SIG-M5 treated with dmso at 0.1 percent for 504 hours (cell line): ENCODE measurements around the gene HOXB9.

Experiments
- DNase-seq: peaks from one replicate; lab custom pipeline; 2025; ENCODE audit not compliant: unreplicated experiment; lab: John Stamatoyannopoulos, UW

Gene HOXB9

GRCh38 chr17:48625495-48626244, 488 bp downstream of the HOXB9 start:
- DNase-seq, result no peak

DNA sequence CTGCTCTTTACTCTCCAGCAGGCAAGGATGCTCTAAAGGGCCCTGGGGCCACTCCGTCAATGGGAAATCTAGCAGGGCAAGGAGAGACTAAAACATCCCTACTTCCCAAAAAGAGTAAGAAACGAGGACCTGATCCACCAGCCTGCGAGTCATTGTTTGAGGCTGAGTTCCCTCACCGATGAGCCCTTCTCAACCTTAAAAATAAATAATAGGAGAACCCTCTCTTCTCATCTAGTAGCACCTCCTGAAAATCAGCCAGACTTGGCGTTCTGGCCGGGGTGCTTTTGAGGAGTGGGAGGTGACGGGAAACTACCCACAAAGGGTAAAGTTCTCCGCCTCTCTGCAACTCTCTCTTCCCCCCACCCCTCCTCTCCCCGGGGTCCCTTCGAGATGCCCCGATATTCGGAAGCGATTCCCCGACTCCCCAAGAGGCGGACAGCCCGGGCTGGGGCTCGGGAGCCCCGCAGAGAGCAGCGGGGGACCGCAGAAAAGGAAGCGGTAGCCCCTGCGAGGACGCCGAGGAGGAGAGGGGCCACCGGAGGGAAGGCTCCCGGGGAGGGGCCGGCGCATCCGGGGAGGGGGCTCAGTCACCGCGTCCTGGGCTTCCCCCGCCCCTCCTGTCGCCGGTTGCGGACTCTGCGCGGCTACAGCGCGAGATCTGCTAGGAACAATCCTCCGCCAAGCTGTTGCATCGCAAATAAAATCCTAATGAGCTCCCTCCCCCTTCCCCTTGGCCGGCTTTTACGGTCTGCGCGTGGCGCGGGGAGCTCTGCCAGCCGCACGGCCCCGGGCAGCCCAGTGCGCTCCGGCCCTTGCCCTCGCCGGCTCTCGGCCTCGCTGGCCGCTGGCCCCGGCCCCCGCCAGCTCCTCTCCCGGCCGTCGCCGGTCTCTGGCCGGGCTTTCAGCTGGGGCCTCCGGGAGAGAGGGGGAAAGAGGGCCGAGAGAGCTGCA, 1.3 kb downstream of the HOXB9 start:
- no peak for DNase-seq

DNA sequence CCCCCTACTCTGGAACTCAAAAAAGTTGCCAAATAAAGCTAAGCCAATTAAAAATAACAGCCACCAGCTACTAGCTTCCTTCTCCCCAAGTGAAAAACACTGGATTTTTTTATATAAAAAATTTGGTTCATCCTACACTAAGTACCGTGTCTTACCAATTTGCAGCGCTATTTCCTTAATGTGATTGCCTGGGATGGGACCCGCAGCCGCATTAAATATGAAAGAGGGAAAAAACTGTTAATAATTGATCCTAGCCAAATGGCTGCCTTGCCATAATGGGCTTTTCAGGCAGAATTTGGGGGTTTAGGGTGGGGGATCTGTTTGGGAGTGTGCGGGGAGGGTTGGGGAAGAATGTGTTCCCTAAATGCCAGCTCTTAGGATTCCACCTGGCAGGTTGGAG, 2.0 kb downstream of the HOXB9 start:
- DNase-seq, result no peak

- no peak for DNase-seq
Measured at GRCh38 chr17:48623583-48623982, 2.6 kb downstream of the HOXB9 start.

- DNase-seq, result no peak
Measured at GRCh38 chr17:48622857-48623256, 3.3 kb downstream of the HOXB9 start.

GRCh38 chr17:48621410-48622392, 4.5 kb downstream of the HOXB9 start:
- no peak for DNase-seq

DNA sequence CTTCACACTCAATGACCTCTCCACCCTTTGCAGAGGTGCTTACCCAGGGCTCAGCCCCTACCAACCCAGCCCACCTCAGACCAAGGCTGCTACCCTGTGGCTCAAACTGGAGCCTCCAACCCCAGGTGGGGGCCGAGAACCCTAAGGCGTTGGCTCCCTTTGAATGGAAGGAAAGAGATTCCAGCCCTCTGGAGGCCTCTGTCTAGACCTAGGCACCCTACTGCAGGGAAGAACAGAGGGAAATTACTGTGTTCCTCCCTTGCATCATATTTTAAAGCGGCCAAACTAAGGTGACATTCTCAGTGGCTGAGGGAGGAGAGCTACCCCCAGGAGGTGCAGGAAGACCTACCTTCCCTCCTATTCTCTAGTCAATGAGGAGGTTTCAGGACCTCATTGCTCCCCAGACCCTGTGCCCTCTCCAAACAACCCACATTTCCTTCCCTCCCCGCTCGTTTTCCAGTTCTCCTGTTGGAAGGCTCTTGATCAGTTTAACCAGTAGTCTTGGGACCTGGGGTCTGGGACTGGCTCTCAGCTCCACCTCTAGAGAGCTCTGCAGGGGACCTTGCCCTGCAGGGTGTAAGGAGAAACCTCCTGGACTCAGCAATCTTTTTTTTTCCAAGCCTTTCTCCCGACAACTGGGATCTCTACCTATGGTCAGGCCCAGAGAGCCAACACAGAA, 5.6 kb downstream of the HOXB9 start:
- no peak for DNase-seq

GRCh38 chr17:48619826-48620449, 6.2 kb downstream of the HOXB9 start:
- DNase-seq, result no peak

DNA sequence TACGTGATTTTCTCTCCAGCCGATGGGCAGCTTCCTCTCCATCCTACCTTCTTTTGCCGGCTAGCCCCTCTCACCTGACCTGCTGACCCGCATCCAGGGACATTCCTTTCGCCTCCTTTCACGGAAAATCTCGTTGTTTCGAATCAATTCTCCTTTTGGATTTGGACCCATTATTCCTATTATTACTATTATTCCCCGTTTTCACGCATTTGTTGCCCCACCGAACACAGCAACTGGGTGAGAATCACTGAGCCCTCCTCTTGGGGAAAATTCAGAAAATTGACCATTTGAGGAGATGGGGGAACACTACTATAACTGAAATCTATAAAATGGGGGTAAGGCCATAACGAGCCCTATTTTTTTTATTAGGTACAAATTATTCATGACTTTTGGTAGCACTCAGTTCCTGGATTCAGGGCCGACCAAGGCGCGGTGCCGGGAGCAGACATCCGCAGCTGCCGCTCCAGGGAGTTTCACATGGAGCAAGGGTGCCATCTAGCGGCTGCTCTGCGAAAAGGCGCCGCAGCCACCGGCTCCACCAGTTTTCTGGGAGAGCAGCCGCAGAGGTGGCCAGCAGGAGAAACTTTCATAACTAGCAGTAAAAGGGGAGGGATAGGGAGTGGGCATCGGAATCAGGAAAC, 7.8 kb downstream of the HOXB9 start:
- peak; percentile 70 for DNase-seq

DNA sequence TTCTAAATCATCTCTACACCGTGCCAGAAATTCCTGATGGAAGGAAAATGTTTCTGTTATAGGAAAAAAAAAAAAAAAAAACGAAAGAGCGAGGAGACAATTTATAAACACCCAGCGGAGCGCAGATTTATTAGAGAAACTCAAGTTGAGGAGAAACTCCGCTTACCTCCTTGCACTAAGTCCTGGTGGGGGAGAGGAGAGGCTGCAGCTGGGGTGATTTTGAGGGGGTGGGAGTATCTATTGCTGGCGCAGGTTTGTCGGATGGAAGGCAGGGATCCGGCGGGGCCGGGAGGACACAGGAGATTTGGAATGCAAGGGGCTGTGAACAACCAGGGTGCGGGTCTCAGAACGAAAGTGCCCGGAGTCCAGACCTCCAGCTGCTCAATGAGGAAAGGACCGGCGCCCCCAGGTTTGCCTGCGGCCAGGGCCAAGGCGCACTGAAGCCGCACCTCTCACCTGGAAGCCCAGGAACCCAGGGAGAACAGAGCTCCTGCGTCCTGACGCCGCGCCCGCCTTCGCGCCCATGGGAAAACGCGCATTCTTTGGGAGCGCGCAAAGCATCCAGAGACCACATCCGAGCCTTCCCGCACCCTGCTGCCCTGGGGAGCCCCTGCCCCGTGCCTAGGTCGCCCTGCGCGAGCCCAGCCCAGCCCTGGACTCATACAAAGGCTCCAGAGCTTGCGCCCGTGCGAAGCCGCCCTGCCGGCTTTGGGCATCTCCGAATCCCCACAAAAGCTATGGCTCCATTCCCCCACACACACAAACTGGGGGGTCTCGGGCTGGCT, 8.5 kb downstream of the HOXB9 start:
- no peak for DNase-seq

DNA sequence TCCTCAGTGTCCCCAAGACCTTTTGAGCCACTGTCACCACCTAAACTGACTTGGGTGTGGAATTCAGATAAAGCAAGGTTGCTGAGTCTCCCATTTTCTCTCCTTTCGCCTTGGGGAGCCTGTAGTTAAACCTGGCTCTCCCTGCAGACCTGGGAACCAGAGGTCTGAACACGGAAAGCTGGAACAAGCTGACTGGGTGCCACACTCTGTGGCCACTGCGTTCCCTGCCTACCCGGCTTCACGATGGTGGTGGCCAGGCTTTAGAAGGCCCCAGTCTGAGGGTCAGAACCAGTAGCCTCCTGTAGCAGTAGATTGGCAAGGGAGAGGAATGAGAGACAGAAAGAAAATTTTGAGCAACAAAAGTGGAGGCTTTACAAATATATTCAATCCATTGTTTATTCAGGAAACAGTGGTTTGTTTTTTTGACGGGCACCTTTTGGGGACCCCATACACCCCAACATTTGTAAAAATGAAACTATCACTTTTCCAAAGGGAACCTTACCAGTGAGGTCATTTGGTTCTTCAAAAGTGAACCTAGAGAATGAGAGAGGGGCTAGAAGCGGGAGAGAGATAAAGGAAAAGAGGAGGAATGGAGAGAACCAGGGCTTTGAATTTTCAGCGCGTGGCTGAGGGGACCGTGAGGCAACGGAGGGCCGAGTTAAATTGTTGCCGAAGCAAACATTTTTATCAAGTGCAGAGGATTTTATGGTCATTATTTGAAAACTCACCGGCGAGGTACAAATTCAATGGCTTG, 9.3 kb downstream of the HOXB9 start:
- no peak for DNase-seq

DNA sequence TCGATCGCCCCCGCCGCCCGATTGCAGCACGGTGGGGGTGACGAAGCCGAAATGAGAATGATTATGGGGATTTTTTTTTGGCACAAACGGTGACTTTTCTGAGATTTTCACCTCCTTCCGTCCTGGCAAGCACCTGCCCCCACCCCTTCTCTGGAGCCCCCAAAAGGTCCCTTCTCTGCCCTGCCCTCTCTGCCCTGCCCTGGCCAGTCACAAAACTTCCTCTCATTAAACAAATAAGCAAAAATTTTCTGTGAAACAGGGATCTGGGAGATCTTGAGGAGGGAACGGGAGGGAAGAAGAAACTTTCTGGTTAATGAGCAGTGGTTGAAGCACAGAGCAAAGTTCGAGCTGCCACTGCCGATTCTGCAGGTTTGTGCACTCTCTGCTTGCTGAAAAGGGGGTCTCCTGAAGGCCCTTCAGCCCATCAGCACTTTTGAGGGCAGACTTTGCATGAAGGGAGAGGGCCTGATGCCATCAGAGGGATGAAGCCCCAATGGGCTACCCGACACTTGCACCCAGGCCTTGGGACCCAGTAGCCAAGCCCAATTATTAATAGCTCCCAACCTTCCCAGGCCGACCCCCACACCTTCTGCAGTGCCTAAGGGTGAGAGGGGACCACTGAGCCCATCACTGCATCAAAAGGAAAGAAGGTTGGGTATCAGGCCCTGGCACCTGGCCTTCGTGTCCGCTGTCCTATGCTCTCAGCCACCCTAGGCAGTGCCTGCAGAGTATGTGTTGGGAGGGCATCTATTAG, 10.0 kb downstream of the HOXB9 start:
- no peak for DNase-seq

- DNase-seq, result no peak
Measured at GRCh38 chr17:48615047-48615962, 10.9 kb downstream of the HOXB9 start, which contains the start of gene HOXB8. Gene HOXB8 (minus strand): TSS chr17:48615292. CDS start chr17:48614704, 588 bp downstream.

DNA sequence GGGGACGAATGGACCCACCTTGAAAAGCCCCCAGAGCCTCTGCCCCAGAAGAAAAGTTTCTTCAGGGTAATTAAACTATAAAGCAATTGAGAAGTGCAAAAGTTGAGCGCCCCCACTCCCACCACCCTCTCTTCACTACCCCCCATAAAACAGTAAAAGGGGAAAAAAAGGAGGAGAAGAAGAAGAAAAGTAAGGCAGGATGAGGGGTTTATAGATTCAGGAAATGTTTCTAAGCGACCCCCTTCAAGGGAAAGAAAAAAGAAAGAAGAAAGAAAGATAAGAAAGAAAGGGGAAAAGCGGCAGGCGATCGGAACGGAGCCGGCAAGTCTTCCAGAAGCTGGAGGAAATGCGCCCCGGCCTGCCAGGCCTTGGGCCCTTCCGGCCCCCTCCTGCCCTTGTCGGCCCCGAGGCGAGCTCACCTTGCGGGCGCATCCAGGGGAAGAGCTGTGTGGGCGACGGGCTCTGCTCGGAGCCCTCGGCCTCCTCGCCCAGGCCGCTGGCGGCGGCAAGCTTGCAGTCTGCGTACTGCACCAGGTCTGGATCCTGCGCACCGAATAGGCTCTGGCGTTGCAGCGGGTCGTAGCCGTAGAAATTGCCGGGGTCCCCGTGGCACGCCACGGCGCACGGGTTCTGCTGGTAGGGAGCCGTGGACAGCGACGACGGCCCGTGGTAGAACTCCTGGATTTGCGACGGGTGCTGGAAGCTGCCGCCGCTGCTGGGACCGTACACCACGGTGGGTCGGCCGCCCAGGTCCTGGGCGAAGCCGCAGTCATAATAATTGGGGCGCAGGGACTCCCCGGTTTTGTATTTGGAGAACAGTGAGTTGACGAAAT, 12.1 kb downstream of the HOXB9 start:
- no peak for DNase-seq
